T-cell (primary cell): ENCODE measurements around the gene NBPF1. TPM values are rescaled to one million over a fixed set of nuclear protein-coding genes. Genes with fewer than 3 reads are reported as not detected.
A peak's percentile ranks its signal among the peaks of the same experiment; 100 is the strongest.
"Not testable (repeated sequence)": the region's sequence is repeated elsewhere in the genome, so short reads cannot be mapped to it uniquely, and the experiment has no call there.

Source experiments
- ATAC-seq, 4 experiments: fragments of 200-7000 bp in 3 of 4; fragments of 150-1000 bp in 1 of 4; cut with Tn5 transposase; replicated peaks in 1 of 4; 1 replicate in 3 of 4; 2 replicates in 1 of 4; pipeline ENCODE4 v1.10.0; 2021; ENCODE audit warnings: moderate library complexity in 3 of 4, mild to moderate bottlenecking in 2 of 4, moderate number of reproducible peaks in 1 of 4
- CTCF ChIA-PET, 2 donors: fragments of 300-600 bp; sonication (Branson Sonifier 250); formaldehyde crosslinking; loops; one replicate each; lab custom pipeline; 2022; ENCODE audit warnings: antibody characterized with exemption in 2 of 2; lab: Charles Lee
- POLR2A ChIA-PET, 2 donors: fragments of 300-600 bp; sonication (Branson Sonifier 250); formaldehyde crosslinking; loops; one replicate each; lab custom pipeline; 2022; ENCODE audit warnings: antibody characterized with exemption in 2 of 2; lab: Charles Lee
- DNase-seq, 35 experiments: peaks; one replicate each; pipeline versions ENCODE4 v3.0.0 to v3.0.0-alpha.2; 2013 to 2023
- H3K27ac ChIP-seq: one replicate; pipeline ENCODE4 v1.5.1; 2013; ENCODE audit warnings: low read length
- H3K27me3 ChIP-seq, 2 experiments: replicated peaks in 1 of 2; 1 replicate in 1 of 2; 2 replicates in 1 of 2; pipeline versions ENCODE4 v1.6.1 to v1.7.0; 2013; ENCODE audit warnings: low read length in 1 of 2, mixed read lengths in 1 of 2; ENCODE audit not compliant: control insufficient read depth in 2 of 2, insufficient read depth in 2 of 2; ENCODE audit errors: extremely low read depth in 1 of 2
- H3K36me3 ChIP-seq, 2 donors: 1 replicate in 1 of 2; 2 replicates in 1 of 2; pipeline versions ENCODE4 v1.6.1 to v1.7.0; 2013; ENCODE audit warnings: low read length in 1 of 2; ENCODE audit not compliant: control insufficient read depth in 2 of 2, insufficient read depth in 1 of 2; ENCODE audit errors: extremely low read depth in 1 of 2
- H3K4me1 ChIP-seq, 2 experiments: 1 replicate in 1 of 2; 2 replicates in 1 of 2; pipeline versions ENCODE4 v1.6.1 to v1.7.0; 2013; ENCODE audit warnings: low read length in 2 of 2, mixed read lengths in 1 of 2; ENCODE audit not compliant: insufficient read depth in 2 of 2, control insufficient read depth in 1 of 2; ENCODE audit errors: extremely low read depth in 1 of 2
- H3K4me3 ChIP-seq, 2 donors: 1 replicate in 1 of 2; 2 replicates in 1 of 2; pipeline versions ENCODE4 v1.5.1 to v1.7.0; 2013; ENCODE audit warnings: mild to moderate bottlenecking in 2 of 2, low read length in 1 of 2, moderate library complexity in 1 of 2; ENCODE audit not compliant: control insufficient read depth in 1 of 2; ENCODE audit errors: extremely low read depth in 1 of 2
- H3K9me3 ChIP-seq: 2 replicates; pipeline ENCODE4 v1.7.0; 2013
- H3K27ac Mint-ChIP-seq, 2 donors: one replicate each; pipeline ENCODE4 v1.8.0; 2020 to 2021; ENCODE audit warnings: mild to moderate bottlenecking in 2 of 2, mixed read lengths in 2 of 2
- H3K27me3 Mint-ChIP-seq, 2 donors: one replicate each; pipeline ENCODE4 v1.8.0; 2021 to 2022; ENCODE audit warnings: mixed read lengths in 2 of 2
- H3K36me3 Mint-ChIP-seq: one replicate; pipeline ENCODE4 v1.8.0; 2021; ENCODE audit warnings: mixed read lengths
- H3K4me1 Mint-ChIP-seq, 3 donors: one replicate each; pipeline ENCODE4 v1.8.0; 2020 to 2022; ENCODE audit warnings: mixed read lengths in 3 of 3, mild to moderate bottlenecking in 1 of 3
- H3K4me3 Mint-ChIP-seq, 3 donors: one replicate each; pipeline ENCODE4 v1.8.0; 2020 to 2022; ENCODE audit warnings: mild to moderate bottlenecking in 3 of 3, mixed read lengths in 3 of 3, moderate library complexity in 3 of 3
- H3K9me3 Mint-ChIP-seq, 3 donors: one replicate each; pipeline ENCODE4 v1.8.0; 2020 to 2022; ENCODE audit warnings: mixed read lengths in 3 of 3
- WGBS: methylation state at CpG from one replicate; pipeline ENCODE4 v1.1.5; 2013; ENCODE audit warnings: missing lambda C conversion rate; ENCODE audit not compliant: insufficient coverage; 5-methylcytosine and 5-hydroxymethylcytosine counted together
- total RNA-seq, 35 experiments: library from RNA in 6 of 35; stranded (reverse) in 6 of 35; fragments of 120-200 nt in 1 of 35; gene quantifications; one replicate each; pipeline versions ENCODE4 v1.2.1 to v1.2.4 and lab custom pipeline; 2013 to 2026

Gene NBPF1
- total RNA-seq, 5 donors from 2014 or later (not counting 1 experiment from before 2014, with no cell fraction given): 18.1 to 34.8 (median 29.1) TPM

DNA sequence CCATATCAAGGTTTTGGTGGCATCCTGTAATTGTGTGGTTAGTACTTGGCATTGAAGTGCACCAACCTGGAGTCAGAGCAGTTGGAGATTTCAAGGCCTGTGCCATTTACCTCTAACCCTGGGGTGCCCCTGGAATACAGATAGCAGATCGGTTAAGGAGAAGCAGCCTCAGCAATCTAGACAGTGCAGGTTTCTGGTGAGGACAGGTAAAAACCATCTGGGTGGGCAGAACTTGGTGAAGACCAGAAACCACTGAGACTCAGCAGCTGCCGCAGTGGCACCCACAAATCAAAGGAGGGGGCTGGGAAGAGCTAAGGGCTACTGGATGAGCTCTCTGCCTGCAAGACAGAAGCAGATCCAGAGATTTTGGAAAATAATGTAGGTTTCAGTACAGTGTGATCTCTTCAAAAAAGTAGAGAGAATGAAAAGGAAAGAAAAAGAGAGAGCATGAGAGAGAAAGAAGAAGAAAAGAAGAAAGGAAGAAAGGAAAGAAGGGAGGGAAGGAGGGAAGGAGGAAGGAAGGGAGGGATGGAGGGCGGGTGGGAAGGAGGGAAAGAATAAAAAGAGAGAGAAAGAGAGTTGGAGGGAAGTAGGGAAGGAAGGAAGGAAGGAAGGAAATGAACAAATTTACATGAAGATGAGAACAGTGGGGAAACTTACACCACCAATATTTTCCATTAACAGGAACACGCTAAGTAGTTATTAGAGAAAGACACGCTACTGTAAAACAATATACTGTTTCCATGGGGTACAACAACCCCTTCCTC lies 6.5 kb downstream of the NBPF1 start:
- CTCF ChIA-PET, H3K27me3 Mint-ChIP-seq, H3K4me1 Mint-ChIP-seq, H3K4me1 ChIP-seq, H3K36me3 Mint-ChIP-seq, H3K9me3 ChIP-seq, H3K27ac Mint-ChIP-seq, H3K4me3 ChIP-seq, H3K27me3 ChIP-seq, H3K27ac ChIP-seq, DNase-seq, H3K9me3 Mint-ChIP-seq, ATAC-seq, POLR2A ChIA-PET, H3K4me3 Mint-ChIP-seq: not testable (repeated sequence)
- H3K36me3 ChIP-seq: peaks cover 5 to 35% of the 10 kb centered on the region in 2 donors
- WGBS: 76% methylated on average over 5 of the region's 5 CpGs

DNA sequence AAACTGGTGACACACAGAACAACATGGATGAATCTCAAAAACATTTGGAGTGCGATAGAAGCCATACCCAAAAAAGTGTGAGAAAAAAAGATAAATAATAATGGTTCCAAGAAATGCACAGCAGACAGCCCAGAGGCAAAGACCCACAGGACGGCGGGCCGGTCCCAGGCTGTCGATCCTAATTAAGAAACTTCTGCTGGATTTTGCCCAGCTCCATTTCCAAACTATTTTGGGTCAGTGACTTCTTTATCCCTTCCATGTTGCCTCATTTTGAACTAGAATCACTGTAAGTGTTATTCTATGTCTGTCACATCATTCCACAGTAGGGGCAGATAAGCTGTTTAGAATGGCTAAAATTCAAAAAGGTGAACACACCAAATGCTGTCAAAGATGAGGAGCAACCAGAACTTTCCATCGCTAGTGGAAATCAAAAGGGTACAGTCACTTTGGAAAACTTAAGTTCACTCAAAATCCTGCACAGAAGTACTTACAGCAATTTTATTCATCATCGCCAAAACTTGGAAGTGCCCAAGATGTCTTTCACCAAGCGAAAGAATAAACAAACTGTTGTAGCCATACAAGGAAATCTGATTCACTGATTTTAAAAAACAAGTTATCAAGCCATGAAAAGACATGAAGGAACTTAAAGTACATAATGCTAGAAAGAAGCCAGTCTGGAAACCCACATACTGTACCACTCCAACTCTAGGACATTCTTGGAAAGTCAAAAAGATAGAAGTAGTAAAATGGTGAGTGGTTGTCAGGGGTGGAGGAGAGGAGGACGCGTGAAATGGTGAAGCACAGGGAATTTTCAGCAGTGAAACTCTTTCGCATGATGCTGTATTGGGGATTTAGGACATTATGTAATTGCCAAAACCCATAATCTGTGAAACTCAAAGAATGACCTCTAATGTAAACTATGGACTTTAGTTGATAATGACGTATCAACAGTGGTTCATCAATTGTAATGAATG lies 7.5 kb downstream of the NBPF1 start:
- Histone ChIP-seq H3K4me3 (no peak overlapping the region), H3K9me3 (no peaks in the 10 kb centered on the region), H3K4me1 (no peaks in the 10 kb centered on the region), H3K27ac (no peak overlapping the region), H3K27me3 (peaks cover 0 to 3% of the 10 kb centered on the region in 2 experiments), H3K36me3 (peaks cover 5 to 35% of the 10 kb centered on the region in 2 donors)
- POLR2A ChIA-PET: no interaction called here
- no peaks in the 10 kb centered on the region for H3K27me3 Mint-ChIP-seq
- no peak overlapping the region for H3K4me3 Mint-ChIP-seq
- 88% methylated on average over 11 of the region's 12 CpGs for WGBS
- H3K4me1 Mint-ChIP-seq: no peaks in the 10 kb centered on the region
- CTCF ChIA-PET: no interaction called here
- no peaks in the 10 kb centered on the region for H3K9me3 Mint-ChIP-seq
- peak in 1 of 35 experiments; percentile 1 for DNase-seq
- no peak for ATAC-seq
- H3K36me3 Mint-ChIP-seq: no peaks in the 10 kb centered on the region
- H3K27ac Mint-ChIP-seq: no peak overlapping the region

DNA sequence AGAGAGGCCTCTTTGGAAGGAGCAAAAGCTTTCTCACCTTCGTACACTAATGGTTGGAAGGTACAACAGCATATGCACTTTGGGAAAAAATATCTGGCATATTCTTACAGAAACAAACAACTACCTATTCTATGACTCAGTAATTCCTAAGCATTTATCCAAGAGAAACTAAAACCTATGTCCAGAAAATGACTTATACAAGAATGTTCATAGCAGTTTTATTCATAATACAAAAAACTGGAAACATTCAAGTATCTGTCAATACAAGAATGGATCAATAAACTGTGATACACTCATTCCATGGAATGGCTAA lies 8.2 kb downstream of the NBPF1 start:
- Histone ChIP-seq H3K27ac (no peak overlapping the region), H3K27me3 (peaks cover 0 to 3% of the 10 kb centered on the region in 2 experiments), H3K36me3 (peaks cover 5 to 35% of the 10 kb centered on the region in 2 donors), H3K4me3 (no peak overlapping the region), H3K4me1 (no peaks in the 10 kb centered on the region), H3K9me3 (no peaks in the 10 kb centered on the region)
- Mint-ChIP-seq H3K27ac (no peak overlapping the region), H3K4me1 (no peaks in the 10 kb centered on the region), H3K4me3 (no peak overlapping the region), H3K9me3 (no peaks in the 10 kb centered on the region), H3K36me3 (no peaks in the 10 kb centered on the region), H3K27me3 (no peaks in the 10 kb centered on the region)
- ChIA-PET CTCF (no interaction called here), POLR2A (no interaction called here)
- ATAC-seq (no peak), DNase-seq (no peak)
- WGBS: 63% methylated on average over 1 of the region's 1 CpG

DNA sequence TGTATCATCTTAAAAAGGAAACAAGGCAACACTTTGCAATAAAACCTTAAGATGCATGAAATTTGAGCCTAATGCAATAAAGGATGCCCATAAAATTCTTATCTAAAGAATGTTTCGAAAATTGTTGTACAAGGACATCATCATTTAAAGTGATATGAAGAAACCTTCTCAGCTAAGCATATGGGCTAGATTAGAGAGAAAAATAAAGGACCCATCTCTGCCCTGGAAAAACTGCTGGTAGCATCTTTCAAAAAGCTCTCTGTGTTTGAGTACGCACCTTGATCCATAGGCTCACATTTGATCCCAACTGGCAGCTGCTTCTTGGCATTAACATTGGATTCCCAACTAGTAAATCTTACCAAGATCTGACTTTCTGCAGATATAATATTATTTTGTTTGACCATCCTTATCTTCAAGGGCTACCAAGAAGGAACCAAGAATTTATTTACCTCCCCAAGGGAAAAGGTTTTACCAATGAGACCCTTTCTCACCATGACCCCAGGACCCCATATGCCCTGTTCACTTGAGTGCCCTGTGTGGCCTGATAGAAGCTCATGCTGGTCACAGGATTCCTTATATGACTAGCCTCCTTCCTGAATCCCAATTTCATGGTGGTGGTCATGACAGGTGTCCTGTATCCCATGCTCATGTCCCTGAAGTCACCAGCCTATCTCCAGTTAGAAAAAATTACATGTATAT lies 8.7 kb downstream of the NBPF1 start:
- WGBS: 91% methylated on average over 1 of the region's 2 CpGs
- H3K27ac ChIP-seq, ATAC-seq, H3K27me3 Mint-ChIP-seq, H3K36me3 Mint-ChIP-seq, DNase-seq, H3K9me3 Mint-ChIP-seq, H3K4me1 Mint-ChIP-seq, H3K27ac Mint-ChIP-seq, POLR2A ChIA-PET, H3K4me3 ChIP-seq, CTCF ChIA-PET, H3K9me3 ChIP-seq, H3K27me3 ChIP-seq, H3K4me1 ChIP-seq, H3K4me3 Mint-ChIP-seq: not testable (repeated sequence)
- peaks cover 5 to 35% of the 10 kb centered on the region in 2 donors for H3K36me3 ChIP-seq

DNA sequence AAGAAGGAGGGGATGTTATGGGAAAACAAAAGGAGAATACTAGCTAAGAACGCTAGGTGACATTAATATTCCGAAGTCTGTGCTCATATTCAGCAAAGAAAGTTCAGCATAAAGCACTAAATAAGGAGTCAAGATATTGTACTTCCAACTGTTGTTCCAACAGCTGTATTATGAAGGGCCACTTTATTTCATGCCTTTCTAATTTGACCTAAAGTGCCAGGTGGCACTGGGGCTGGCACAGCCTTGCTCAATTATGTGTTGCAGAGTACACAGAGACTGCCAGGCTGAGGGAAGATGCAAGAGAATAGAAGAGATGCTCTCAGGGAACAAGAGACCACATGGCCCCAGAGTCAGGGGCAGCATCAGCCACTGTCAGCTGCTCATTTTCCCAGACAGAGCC lies 9.7 kb downstream of the NBPF1 start:
- H3K36me3 ChIP-seq: peaks cover 5 to 35% of the 10 kb centered on the region in 2 donors
- POLR2A ChIA-PET, H3K4me3 Mint-ChIP-seq, DNase-seq, H3K27me3 Mint-ChIP-seq, H3K36me3 Mint-ChIP-seq, H3K27ac ChIP-seq, H3K27me3 ChIP-seq, H3K9me3 ChIP-seq, H3K4me1 Mint-ChIP-seq, H3K4me3 ChIP-seq, H3K9me3 Mint-ChIP-seq, CTCF ChIA-PET, ATAC-seq, H3K4me1 ChIP-seq, H3K27ac Mint-ChIP-seq: not testable (repeated sequence)
- no CpG with 5 or more reads among the region's 2 CpGs for WGBS

DNA sequence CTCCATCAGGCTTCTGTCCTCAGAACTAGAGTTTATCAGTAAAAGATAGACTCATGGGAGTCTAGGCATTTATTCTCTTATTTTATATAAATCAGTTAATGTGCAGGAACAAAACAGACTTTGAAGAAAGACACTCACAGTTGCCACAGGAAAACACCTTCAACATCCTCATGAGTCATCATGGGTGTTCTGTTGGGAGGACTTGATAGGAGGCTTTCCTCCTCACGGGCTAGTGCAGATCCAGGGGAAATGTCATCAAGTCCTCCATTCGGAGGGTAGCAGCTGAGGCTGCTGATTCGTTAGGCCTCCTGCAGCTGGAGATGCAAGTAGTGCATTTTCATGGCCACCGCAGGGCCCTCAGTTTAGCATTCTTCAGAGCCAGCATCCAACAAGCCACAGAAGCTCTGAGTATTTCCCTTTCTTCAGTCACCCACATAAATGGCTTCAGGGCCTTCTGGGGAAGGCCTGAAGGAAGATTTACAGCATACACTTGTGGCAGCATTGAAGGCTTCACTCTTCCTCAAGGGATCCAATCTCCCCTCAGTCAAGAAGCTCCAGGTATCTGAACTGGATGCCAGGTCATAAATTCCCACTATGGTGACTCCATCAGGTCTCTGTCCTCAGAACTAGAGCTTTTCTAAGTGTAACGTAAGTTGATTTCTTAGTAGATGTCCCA lies 10.9 kb downstream of the NBPF1 start:
- DNase-seq, H3K27me3 ChIP-seq, H3K9me3 Mint-ChIP-seq, H3K36me3 Mint-ChIP-seq, H3K27me3 Mint-ChIP-seq, H3K4me1 Mint-ChIP-seq, H3K9me3 ChIP-seq, H3K4me1 ChIP-seq, H3K27ac Mint-ChIP-seq, H3K4me3 ChIP-seq, POLR2A ChIA-PET, H3K4me3 Mint-ChIP-seq, H3K27ac ChIP-seq: not testable (repeated sequence)
- no CpG with 5 or more reads among the region's 5 CpGs for WGBS
- peaks cover 1 to 25% of the 10 kb centered on the region in 2 donors for H3K36me3 ChIP-seq
- CTCF ChIA-PET: interaction anchor here (0.5 to 0.6 kb wide), 2 partner anchors 16 to 442 kb away, joined by 3 to 4 read pairs; no protein-coding TSS in a partner anchor
- ATAC-seq: peak in 2 of 4 experiments; percentile 52 to 57
